Epithelial cell of proximal tubule (primary cell): ENCODE measurements around the gene CECR2. TPM values are rescaled to one million over a fixed set of nuclear protein-coding genes. Genes with fewer than 3 reads are reported as not detected.

Source experiments
- DNase-seq: peaks from one replicate; pipeline ENCODE4 v3.0.0-alpha.2; 2011; ENCODE audit warnings: low read depth
- H3K4me3 ChIP-seq: 2 replicates; pipeline ENCODE4 v1.5.1; 2011; ENCODE audit warnings: low read depth, mild to moderate bottlenecking, low read length
- total RNA-seq: library from RNA; depleted of rRNA; stranded (reverse); fragments of >200 nt; gene quantifications from 2 replicates; pipeline ENCODE4 v1.2.3, GENCODE V29; 2015
- TF ChIP-seq, protein P1 (sequence below): conservative IDR thresholded peaks from 2 replicates; pipeline ENCODE4 v1.5.1; 2012; ENCODE audit warnings: low read depth, mild to moderate bottlenecking, low read length

The CECR2 gene
- total RNA-seq, 1 donor from 2014 or later = 3.7 TPM

DNA sequence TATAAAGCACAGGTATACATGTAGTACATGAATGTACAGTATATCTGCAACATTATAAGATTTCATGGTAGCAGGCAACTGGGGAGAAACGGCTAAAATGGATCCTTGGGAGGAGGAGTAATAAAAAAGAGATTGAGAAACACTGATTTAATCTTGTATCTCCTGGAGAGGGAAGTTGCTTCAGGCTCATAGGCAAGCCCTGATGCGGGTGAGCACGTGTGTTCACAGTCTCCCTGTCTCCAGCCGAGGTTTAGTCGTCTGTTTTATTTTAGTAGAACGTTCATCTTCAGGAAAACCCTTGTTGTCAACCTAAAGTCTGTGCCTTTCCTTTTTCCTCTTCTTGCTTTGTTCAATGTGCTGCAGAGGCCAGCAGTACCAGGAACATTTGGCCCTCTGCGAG, 172.2 kb downstream of the CECR2 start:
- TF ChIP-seq, protein P1, sequence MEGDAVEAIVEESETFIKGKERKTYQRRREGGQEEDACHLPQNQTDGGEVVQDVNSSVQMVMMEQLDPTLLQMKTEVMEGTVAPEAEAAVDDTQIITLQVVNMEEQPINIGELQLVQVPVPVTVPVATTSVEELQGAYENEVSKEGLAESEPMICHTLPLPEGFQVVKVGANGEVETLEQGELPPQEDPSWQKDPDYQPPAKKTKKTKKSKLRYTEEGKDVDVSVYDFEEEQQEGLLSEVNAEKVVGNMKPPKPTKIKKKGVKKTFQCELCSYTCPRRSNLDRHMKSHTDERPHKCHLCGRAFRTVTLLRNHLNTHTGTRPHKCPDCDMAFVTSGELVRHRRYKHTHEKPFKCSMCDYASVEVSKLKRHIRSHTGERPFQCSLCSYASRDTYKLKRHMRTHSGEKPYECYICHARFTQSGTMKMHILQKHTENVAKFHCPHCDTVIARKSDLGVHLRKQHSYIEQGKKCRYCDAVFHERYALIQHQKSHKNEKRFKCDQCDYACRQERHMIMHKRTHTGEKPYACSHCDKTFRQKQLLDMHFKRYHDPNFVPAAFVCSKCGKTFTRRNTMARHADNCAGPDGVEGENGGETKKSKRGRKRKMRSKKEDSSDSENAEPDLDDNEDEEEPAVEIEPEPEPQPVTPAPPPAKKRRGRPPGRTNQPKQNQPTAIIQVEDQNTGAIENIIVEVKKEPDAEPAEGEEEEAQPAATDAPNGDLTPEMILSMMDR = no peak

DNA sequence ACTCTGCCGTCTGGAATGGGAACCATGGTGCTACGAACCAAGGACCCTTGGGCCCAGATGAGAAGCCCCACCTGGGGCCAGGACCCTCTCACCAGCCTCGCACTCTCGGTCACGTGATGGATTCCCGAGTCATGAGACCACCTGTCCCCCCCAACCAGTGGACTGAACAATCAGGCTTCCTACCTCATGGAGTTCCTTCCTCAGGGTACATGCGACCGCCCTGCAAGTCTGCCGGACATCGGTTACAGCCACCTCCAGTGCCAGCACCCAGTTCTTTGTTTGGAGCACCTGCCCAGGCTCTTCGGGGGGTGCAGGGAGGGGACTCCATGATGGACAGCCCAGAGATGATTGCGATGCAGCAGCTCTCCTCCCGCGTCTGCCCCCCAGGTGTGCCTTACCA, 173.2 kb downstream of the CECR2 start:
- DNase-seq = no peak
- H3K4me3 ChIP-seq = no peak overlapping the region
- TF ChIP-seq, protein P1 = no peak

More for the DNA sequence above, 172.2 kb downstream of the CECR2 start:
- DNase-seq = no peak
- no peak overlapping the region for H3K4me3 ChIP-seq

DNA sequence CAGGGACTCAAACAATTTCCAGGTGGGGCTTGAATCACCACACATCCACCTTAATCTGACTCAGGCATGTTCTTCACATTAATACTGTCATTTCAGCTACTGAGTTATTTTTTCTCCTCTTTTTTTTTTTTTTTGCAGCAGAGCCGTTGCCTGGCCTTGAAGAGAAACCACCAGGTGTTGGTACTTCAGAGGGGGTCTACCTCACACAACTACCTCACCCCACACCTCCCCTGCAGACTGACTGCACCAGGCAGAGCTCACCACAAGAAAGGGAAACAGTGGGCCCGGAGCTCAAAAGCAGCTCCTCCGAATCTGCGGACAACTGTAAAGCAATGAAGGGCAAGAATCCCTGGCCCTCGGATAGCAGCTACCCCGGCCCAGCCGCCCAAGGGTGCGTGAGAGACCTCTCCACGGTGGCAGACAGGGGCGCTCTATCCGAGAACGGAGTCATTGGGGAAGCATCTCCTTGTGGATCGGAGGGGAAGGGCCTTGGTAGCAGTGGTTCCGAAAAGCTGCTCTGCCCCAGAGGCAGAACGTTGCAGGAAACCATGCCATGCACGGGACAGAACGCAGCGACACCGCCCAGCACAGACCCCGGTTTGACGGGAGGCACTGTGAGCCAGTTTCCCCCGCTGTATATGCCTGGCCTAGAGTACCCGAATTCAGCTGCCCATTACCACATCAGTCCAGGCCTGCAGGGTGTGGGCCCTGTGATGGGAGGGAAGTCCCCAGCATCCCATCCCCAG, 178.9 kb downstream of the CECR2 start:
- TF ChIP-seq, protein P1 = no peak
- DNase-seq = no peak

GRCh38 chr22:17548756-17549035, 179.4 kb downstream of the CECR2 start:
- no peak for DNase-seq
- no peak overlapping the region for H3K4me3 ChIP-seq
- TF ChIP-seq, protein P1 = no peak

More for the DNA sequence above, 178.9 kb downstream of the CECR2 start:
- no peak overlapping the region for H3K4me3 ChIP-seq

- H3K4me3 ChIP-seq = no peak overlapping the region
- TF ChIP-seq, protein P1 = no peak
Observed at GRCh38 chr22:17549183-17549582, 179.9 kb downstream of the CECR2 start.

GRCh38 chr22:17549655-17550054, 180.4 kb downstream of the CECR2 start:
- TF ChIP-seq, protein P1 = no peak
- no peak for DNase-seq

More at GRCh38 chr22:17549183-17549582, 179.9 kb downstream of the CECR2 start:
- no peak for DNase-seq

GRCh38 chr22:17552737-17553136, 183.5 kb downstream of the CECR2 start:
- no peak overlapping the region for H3K4me3 ChIP-seq
- DNase-seq = no peak
- TF ChIP-seq, protein P1 = no peak

More at GRCh38 chr22:17549655-17550054, 180.4 kb downstream of the CECR2 start:
- no peak overlapping the region for H3K4me3 ChIP-seq
